ENCODE measurements around the gene IL1R2. TPM values are rescaled to one million over a fixed set of nuclear protein-coding genes. Genes with fewer than 3 reads are reported as not detected.

Gene IL1R2
- total RNA-seq, 2 donors from 2014 or later, result 0.73 TPM; not detected in 1

GRCh38 chr2:102009557-102009956 lies 17.8 kb downstream of the IL1R2 start:
- Histone ChIP-seq H3K27ac (ENCODE audit: low read depth, low read length) (no peak overlapping the region), H3K9me3 (ENCODE audit: control insufficient read depth, low read length) (no peaks in the 10 kb centered on the region), H3K27me3 (ENCODE audit: control insufficient read depth, insufficient read depth, low read length, poor library complexity, severe bottlenecking) (no peaks in the 10 kb centered on the region), H3K4me3 (ENCODE audit: low read length) (no peak overlapping the region), H3K4me1 (ENCODE audit: control insufficient read depth, insufficient read depth, low read length) (no peaks in the 10 kb centered on the region), H3K36me3 (ENCODE audit: control insufficient read depth, insufficient read depth, low read length) (no peaks in the 10 kb centered on the region), H3K9ac (ENCODE audit: extremely low read depth, low read length, poor library complexity, severe bottlenecking) (no peak overlapping the region)
- WGBS, 2 experiments (ENCODE audit: insufficient coverage in 1 of 2, insufficient read length in 1 of 2), result 90 to 94% methylated on average over 10 of the region's 10 CpGs
- Mint-ChIP-seq H3K27me3 (ENCODE audit: insufficient read depth) (peaks cover 6% of the 10 kb centered on the region), H3K9me3 (no peaks in the 10 kb centered on the region), H3K4me1 (no peaks in the 10 kb centered on the region), H3K4me3 (no peak overlapping the region), H3K36me3 (ENCODE audit: low read depth) (no peaks in the 10 kb centered on the region), H3K27ac (no peak overlapping the region)
- no peak for TF ChIP-seq CTCF (conservative IDR thresholded peaks at IDR 0.05)
- no peak for DNase-seq

- 89 to 100% methylated on average over 4 to 5 of the region's 6 CpGs for WGBS, 2 experiments (ENCODE audit: insufficient coverage in 1 of 2, insufficient read length in 1 of 2)
- Mint-ChIP-seq H3K4me3 (no peak overlapping the region), H3K27me3 (ENCODE audit: insufficient read depth) (peaks cover 6% of the 10 kb centered on the region), H3K27ac (no peak overlapping the region), H3K36me3 (ENCODE audit: low read depth) (no peaks in the 10 kb centered on the region), H3K4me1 (no peaks in the 10 kb centered on the region), H3K9me3 (no peaks in the 10 kb centered on the region)
- no peak for TF ChIP-seq CTCF (conservative IDR thresholded peaks at IDR 0.05)
- H3K4me3 ChIP-seq (ENCODE audit: low read length), result no peak overlapping the region
- H3K36me3 ChIP-seq (ENCODE audit: control insufficient read depth, insufficient read depth, low read length), result no peaks in the 10 kb centered on the region
- no peaks in the 10 kb centered on the region for H3K27me3 ChIP-seq (ENCODE audit: control insufficient read depth, insufficient read depth, low read length, poor library complexity, severe bottlenecking)
- H3K4me1 ChIP-seq (ENCODE audit: control insufficient read depth, insufficient read depth, low read length), result no peaks in the 10 kb centered on the region
- no peak overlapping the region for H3K27ac ChIP-seq (ENCODE audit: low read depth, low read length)
- no peak overlapping the region for H3K9ac ChIP-seq (ENCODE audit: extremely low read depth, low read length, poor library complexity, severe bottlenecking)
- H3K9me3 ChIP-seq (ENCODE audit: control insufficient read depth, low read length), result no peaks in the 10 kb centered on the region
- DNase-seq, result no peak
Observed at GRCh38 chr2:102010902-102011301, 19.1 kb downstream of the IL1R2 start.

GRCh38 chr2:102012061-102012614 lies 20.4 kb downstream of the IL1R2 start:
- H3K9ac ChIP-seq (ENCODE audit: extremely low read depth, low read length, poor library complexity, severe bottlenecking), result no peak overlapping the region
- H3K27ac ChIP-seq (ENCODE audit: low read depth, low read length), result no peak overlapping the region
- H3K27me3 Mint-ChIP-seq (ENCODE audit: insufficient read depth), result peaks cover 3% of the 10 kb centered on the region
- no peaks in the 10 kb centered on the region for H3K4me1 ChIP-seq (ENCODE audit: control insufficient read depth, insufficient read depth, low read length)
- DNase-seq, result no peak
- no peaks in the 10 kb centered on the region for H3K9me3 ChIP-seq (ENCODE audit: control insufficient read depth, low read length)
- H3K9me3 Mint-ChIP-seq, result no peaks in the 10 kb centered on the region
- no peaks in the 10 kb centered on the region for H3K27me3 ChIP-seq (ENCODE audit: control insufficient read depth, insufficient read depth, low read length, poor library complexity, severe bottlenecking)
- no peak overlapping the region for H3K4me3 ChIP-seq (ENCODE audit: low read length)
- no peak for TF ChIP-seq CTCF (conservative IDR thresholded peaks at IDR 0.05)
- H3K4me3 Mint-ChIP-seq, result no peak overlapping the region
- WGBS, 2 experiments (ENCODE audit: insufficient coverage in 1 of 2, insufficient read length in 1 of 2), result 90 to 91% methylated on average over 2 to 3 of the region's 4 CpGs
- H3K36me3 ChIP-seq (ENCODE audit: control insufficient read depth, insufficient read depth, low read length), result no peaks in the 10 kb centered on the region
- no peaks in the 10 kb centered on the region for H3K4me1 Mint-ChIP-seq
- H3K36me3 Mint-ChIP-seq (ENCODE audit: low read depth), result no peaks in the 10 kb centered on the region
- H3K27ac Mint-ChIP-seq, result no peak overlapping the region

All from endodermal cell (in vitro differentiated cells).